ENCODE results near the gene LETMD1. TPM values are rescaled to one million over a fixed set of nuclear protein-coding genes. Genes with fewer than 3 reads are reported as not detected.

Gene LETMD1
- polyA plus RNA-seq, 1 of the 3 experiments (the other 2 are of a cell fraction): 67.8 TPM

GRCh38 chr12:51000245-51000644, 47.9 kb upstream of the LETMD1 start:
- WGBS (ENCODE audit: low lambda C conversion rate): 61% methylated on average over 7 of the region's 7 CpGs
- Histone ChIP-seq H3K9me2 (no peaks in the 10 kb centered on the region), H3K36me3 (replicated peaks in 1 of 2; ENCODE audit: control insufficient read depth in 1 of 2, insufficient read depth in 2 of 2, low read length in 1 of 2) (peaks cover 31 to 43% of the 10 kb centered on the region in 2 experiments)

More at GRCh38 chr12:51000245-51000644, 47.9 kb upstream of the LETMD1 start:
- no peaks in the 10 kb centered on the region for H3K9me3 ChIP-seq
- no peak overlapping the region for H3K27ac ChIP-seq (ENCODE audit: low read depth in 2 of 2, low read length in 1 of 2)
- CTCF ChIA-PET: no interaction called here
- DNase-seq: no peak
- no peak overlapping the region for H3K4me3 ChIP-seq (ENCODE audit: low read depth in 2 of 2, low read length in 1 of 2)
- H3K9ac ChIP-seq: no peak overlapping the region
- POLR2A ChIA-PET: interaction anchor here (0.6 kb wide), 1 partner anchor 22 kb away, joined by 4 read pairs; no protein-coding TSS in a partner anchor
- no peak overlapping the region for H2AFZ ChIP-seq (ENCODE audit: low read depth)
- H4K20me1 ChIP-seq (ENCODE audit: insufficient read depth): no peaks in the 10 kb centered on the region
- no peaks in the 10 kb centered on the region for H3K79me2 ChIP-seq (ENCODE audit: insufficient read depth)
- no peak overlapping the region for H3K4me2 ChIP-seq
- H3F3A ChIP-seq (replicated peaks; ENCODE audit: insufficient read depth): no peaks in the 10 kb centered on the region
- H3K27me3 ChIP-seq (ENCODE audit: insufficient read depth): no peaks in the 10 kb centered on the region
- TF ChIP-seq FOSL2 (IDR thresholded peaks at IDR 0.05; ENCODE audit: borderline replicate concordance, low read depth) (peak; percentile 25; the same call in 1 of the 2 replicates), MEF2A (IDR thresholded peaks at IDR 0.05; ENCODE audit: borderline replicate concordance, low read depth) (no peak), TAF1 (IDR thresholded peaks at IDR 0.05; ENCODE audit: borderline replicate concordance, low read depth, low read length) (no peak), FOXM1 (IDR thresholded peaks at IDR 0.05; ENCODE audit: low read depth) (no peak), EZH2phosphoT487 (IDR thresholded peaks at IDR 0.05; ENCODE audit: borderline replicate concordance, low read depth) (no peak), RCOR1 (IDR thresholded peaks at IDR 0.05; ENCODE audit: low read length) (no peak), GABPA (IDR thresholded peaks at IDR 0.05; ENCODE audit: low read depth) (no peak), RXRA (IDR thresholded peaks at IDR 0.05; ENCODE audit: borderline replicate concordance, low read depth) (no peak), MXI1 (IDR thresholded peaks at IDR 0.05; ENCODE audit: low read depth, low read length) (no peak), USF2 (IDR thresholded peaks at IDR 0.05; ENCODE audit: borderline replicate concordance, low read depth, low read length) (no peak), GATA2 (CRISPR knock-in tag; IDR thresholded peaks at IDR 0.05) (no peak), POLR2AphosphoS5 (IDR thresholded peaks at IDR 0.05; ENCODE audit: low read depth, low read length) (no peak), ELF1 (IDR thresholded peaks at IDR 0.05) (no peak), EP300 (IDR thresholded peaks at IDR 0.05; ENCODE audit: borderline replicate concordance in 1 of 2, low read depth in 1 of 2, low read length in 1 of 2) (no peak), RAD21 (IDR thresholded peaks at IDR 0.05; ENCODE audit: low read length) (no peak)
- TF ChIP-seq, protein P1, sequence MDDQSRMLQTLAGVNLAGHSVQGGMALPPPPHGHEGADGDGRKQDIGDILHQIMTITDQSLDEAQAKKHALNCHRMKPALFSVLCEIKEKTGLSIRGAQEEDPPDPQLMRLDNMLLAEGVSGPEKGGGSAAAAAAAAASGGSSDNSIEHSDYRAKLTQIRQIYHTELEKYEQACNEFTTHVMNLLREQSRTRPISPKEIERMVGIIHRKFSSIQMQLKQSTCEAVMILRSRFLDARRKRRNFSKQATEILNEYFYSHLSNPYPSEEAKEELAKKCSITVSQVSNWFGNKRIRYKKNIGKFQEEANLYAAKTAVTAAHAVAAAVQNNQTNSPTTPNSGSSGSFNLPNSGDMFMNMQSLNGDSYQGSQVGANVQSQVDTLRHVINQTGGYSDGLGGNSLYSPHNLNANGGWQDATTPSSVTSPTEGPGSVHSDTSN (IDR thresholded peaks at IDR 0.05): 0 out of 2 replicates have a peak, but pooled peaks have one; percentile 31
- TF ChIP-seq, protein P2, sequence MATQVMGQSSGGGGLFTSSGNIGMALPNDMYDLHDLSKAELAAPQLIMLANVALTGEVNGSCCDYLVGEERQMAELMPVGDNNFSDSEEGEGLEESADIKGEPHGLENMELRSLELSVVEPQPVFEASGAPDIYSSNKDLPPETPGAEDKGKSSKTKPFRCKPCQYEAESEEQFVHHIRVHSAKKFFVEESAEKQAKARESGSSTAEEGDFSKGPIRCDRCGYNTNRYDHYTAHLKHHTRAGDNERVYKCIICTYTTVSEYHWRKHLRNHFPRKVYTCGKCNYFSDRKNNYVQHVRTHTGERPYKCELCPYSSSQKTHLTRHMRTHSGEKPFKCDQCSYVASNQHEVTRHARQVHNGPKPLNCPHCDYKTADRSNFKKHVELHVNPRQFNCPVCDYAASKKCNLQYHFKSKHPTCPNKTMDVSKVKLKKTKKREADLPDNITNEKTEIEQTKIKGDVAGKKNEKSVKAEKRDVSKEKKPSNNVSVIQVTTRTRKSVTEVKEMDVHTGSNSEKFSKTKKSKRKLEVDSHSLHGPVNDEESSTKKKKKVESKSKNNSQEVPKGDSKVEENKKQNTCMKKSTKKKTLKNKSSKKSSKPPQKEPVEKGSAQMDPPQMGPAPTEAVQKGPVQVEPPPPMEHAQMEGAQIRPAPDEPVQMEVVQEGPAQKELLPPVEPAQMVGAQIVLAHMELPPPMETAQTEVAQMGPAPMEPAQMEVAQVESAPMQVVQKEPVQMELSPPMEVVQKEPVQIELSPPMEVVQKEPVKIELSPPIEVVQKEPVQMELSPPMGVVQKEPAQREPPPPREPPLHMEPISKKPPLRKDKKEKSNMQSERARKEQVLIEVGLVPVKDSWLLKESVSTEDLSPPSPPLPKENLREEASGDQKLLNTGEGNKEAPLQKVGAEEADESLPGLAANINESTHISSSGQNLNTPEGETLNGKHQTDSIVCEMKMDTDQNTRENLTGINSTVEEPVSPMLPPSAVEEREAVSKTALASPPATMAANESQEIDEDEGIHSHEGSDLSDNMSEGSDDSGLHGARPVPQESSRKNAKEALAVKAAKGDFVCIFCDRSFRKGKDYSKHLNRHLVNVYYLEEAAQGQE (IDR thresholded peaks at IDR 0.05; ENCODE audit: low read depth, low read length): no peak
- TF ChIP-seq, protein P3, sequence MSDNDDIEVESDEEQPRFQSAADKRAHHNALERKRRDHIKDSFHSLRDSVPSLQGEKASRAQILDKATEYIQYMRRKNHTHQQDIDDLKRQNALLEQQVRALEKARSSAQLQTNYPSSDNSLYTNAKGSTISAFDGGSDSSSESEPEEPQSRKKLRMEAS (IDR thresholded peaks at IDR 0.05; ENCODE audit: low read depth): no peak
- no peaks in the 10 kb centered on the region for H3K4me1 ChIP-seq (ENCODE audit: control insufficient read depth in 1 of 2, insufficient read depth in 2 of 2, low read depth in 1 of 2, low read length in 1 of 2)
